NB4 (cell line): ENCODE data around the gene SCARB1.

Experiments used
- DNase-seq: peaks from one replicate; pipeline ENCODE4 v3.0.0; 2010; ENCODE audit warnings: low read depth
- H3K4me3 ChIP-seq: one replicate; pipeline ENCODE4 v1.5.1; 2011; ENCODE audit warnings: mild to moderate bottlenecking, low read depth, low read length, moderate library complexity
- CTCF ChIP-seq: IDR thresholded peaks from one replicate; pipeline ENCODE4 v1.5.1; 2012; ENCODE audit warnings: low read depth, low read length
- MYC ChIP-seq: IDR thresholded peaks from 2 replicates; pipeline ENCODE4 v1.6.1; 2011; ENCODE audit warnings: low read depth, low read length
- POLR2A ChIP-seq: IDR thresholded peaks from 2 replicates; pipeline ENCODE4 v1.6.1; 2011; ENCODE audit warnings: mild to moderate bottlenecking; ENCODE audit not compliant: insufficient read length; ENCODE audit errors: extremely low read depth
- TF ChIP-seq, protein P1 (sequence below): IDR thresholded peaks from 2 replicates; pipeline ENCODE4 v1.6.1; 2011; ENCODE audit warnings: low read depth, low read length

Gene SCARB1

GRCh38 chr12:124831590-124831989 is 32.1 kb downstream of the SCARB1 start:
- H3K4me3 ChIP-seq = no peak overlapping the region
- TF ChIP-seq, protein P1, sequence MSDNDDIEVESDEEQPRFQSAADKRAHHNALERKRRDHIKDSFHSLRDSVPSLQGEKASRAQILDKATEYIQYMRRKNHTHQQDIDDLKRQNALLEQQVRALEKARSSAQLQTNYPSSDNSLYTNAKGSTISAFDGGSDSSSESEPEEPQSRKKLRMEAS = no peak
- no peak for TF ChIP-seq MYC
- TF ChIP-seq CTCF = no peak
- TF ChIP-seq POLR2A = no peak
- DNase-seq = no peak

GRCh38 chr12:124830306-124830705 is 33.4 kb downstream of the SCARB1 start:
- TF ChIP-seq MYC (no peak), POLR2A (no peak), CTCF (no peak)
- TF ChIP-seq, protein P1 = no peak
- no peak for DNase-seq
- no peak overlapping the region for H3K4me3 ChIP-seq

- H3K4me3 ChIP-seq = no peak overlapping the region
- TF ChIP-seq CTCF (no peak), MYC (no peak), POLR2A (no peak)
- TF ChIP-seq, protein P1 = no peak
- DNase-seq = no peak
Observed at GRCh38 chr12:124829708-124830304, 33.9 kb downstream of the SCARB1 start.

GRCh38 chr12:124829008-124829707 is 34.5 kb downstream of the SCARB1 start:
- no peak overlapping the region for H3K4me3 ChIP-seq
- TF ChIP-seq, protein P1 = no peak
- TF ChIP-seq CTCF = no peak
- no peak for TF ChIP-seq MYC
- no peak for TF ChIP-seq POLR2A
- peak; percentile 74 for DNase-seq

DNA sequence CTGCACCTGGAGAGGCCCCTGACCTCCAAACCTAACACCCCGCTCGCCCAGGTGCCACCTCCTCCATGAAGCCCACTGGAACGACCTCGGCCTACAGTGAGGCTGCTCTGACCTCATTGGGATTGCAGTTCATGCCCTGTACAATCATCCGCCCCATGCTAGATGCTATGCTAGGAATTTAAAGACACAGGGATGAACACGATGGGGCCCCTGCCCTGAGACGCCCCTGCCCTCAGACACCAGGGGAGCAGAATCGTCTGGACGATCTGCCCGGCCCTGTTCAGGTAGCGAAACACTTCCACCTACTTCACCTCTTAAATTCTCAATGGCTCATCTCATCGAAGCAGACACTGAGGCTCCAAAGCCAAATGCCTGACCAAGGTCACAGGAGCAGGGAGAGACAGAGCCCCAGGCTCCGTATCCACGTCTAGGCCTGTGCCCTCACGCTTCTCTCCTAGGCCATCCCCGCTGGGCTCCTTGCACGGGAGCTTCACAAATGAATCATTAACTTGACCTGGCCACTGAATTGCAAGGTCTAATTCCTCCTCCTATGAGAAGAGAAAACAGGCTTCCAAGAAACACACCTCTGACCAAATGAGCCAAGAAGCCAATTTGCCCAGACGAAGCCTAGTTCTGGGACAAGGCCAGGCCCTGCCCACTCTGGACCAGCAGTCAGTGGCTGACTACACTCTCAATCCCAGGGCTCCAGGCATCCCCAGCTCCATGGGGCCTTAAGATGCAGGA is 35.2 kb downstream of the SCARB1 start:
- TF ChIP-seq MYC = no peak
- TF ChIP-seq, protein P1 = no peak
- TF ChIP-seq CTCF = no peak
- no peak for TF ChIP-seq POLR2A
- H3K4me3 ChIP-seq = no peak overlapping the region
- DNase-seq = no peak
